ENCODE measurements around the gene SPPL2A. TPM values are rescaled to one million over a fixed set of nuclear protein-coding genes. Genes with fewer than 3 reads are reported as not detected.
"Not testable (repeated sequence)": the region's sequence is repeated elsewhere in the genome, so short reads cannot be mapped to it uniquely, and the experiment has no call there.

SPPL2A gene
- total and polyA plus RNA-seq, 2 experiments from 2014 or later: 37.3 to 198 TPM

DNA sequence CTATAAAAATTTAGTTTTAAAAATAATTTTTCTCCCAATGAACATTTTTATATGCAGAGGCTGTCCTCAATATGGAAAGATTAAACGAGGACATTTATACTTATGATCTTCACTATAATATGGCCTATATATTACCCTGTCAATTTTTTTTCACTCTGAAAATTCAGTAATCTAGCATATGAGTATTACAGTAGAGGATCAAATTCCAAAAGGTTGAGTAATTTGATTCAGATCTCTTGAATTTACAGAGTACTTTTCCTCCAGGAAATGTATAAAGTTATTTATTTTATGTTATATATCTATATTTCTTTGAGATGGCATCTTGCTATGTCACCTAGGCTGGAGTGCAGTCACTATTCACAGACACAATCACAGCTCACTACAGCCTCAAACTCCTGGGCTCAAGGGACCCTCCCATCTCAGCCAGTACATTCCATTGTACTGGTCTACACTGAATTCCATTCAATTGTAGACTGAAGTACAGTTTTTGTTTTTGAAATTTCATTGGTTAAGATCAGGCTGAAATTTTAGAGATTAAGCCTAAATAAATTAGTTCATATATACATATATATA lies 62.7 kb downstream of the SPPL2A start:
- DNase-seq (ENCODE audit: low read depth in 1 of 2, low spot score in 1 of 2): no peak
- no peak overlapping the region for H3K27ac ChIP-seq

DNA sequence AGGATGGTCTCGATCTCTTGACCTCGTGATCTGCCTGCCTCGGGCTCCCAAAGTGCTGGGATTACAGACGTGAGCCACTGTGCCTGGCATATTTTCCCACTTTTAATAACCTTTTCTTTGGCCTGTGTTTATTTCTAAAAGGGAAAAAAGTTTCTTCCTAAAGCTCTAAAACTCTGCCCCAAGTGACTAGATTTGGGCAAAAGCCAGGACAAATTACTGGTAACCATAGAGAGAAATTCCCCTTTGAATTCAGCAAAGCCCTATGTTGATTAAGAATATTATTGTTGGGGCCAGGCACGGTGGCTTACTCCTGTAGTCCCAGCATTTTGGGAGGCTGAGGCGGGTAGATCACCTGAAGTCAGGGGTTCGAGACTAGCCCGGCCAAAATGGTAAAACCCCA lies 67.4 kb downstream of the SPPL2A start:
- Histone ChIP-seq H3K4me1 (ENCODE audit: low read depth) (no peaks in the 10 kb centered on the region), H3K27me3 (no peaks in the 10 kb centered on the region), H3K27ac (no peak overlapping the region), H3K9me3 (ENCODE audit: low read depth) (no peaks in the 10 kb centered on the region), H3K4me3 (no peak overlapping the region), H3K36me3 (no peaks in the 10 kb centered on the region)
- TF ChIP-seq, protein P1, sequence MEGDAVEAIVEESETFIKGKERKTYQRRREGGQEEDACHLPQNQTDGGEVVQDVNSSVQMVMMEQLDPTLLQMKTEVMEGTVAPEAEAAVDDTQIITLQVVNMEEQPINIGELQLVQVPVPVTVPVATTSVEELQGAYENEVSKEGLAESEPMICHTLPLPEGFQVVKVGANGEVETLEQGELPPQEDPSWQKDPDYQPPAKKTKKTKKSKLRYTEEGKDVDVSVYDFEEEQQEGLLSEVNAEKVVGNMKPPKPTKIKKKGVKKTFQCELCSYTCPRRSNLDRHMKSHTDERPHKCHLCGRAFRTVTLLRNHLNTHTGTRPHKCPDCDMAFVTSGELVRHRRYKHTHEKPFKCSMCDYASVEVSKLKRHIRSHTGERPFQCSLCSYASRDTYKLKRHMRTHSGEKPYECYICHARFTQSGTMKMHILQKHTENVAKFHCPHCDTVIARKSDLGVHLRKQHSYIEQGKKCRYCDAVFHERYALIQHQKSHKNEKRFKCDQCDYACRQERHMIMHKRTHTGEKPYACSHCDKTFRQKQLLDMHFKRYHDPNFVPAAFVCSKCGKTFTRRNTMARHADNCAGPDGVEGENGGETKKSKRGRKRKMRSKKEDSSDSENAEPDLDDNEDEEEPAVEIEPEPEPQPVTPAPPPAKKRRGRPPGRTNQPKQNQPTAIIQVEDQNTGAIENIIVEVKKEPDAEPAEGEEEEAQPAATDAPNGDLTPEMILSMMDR (IDR thresholded peaks at IDR 0.05; ENCODE audit: low read depth, low read length): no peak
- no peak for DNase-seq (ENCODE audit: low read depth in 1 of 2, low spot score in 1 of 2)

More for the DNA sequence above, 62.7 kb downstream of the SPPL2A start:
- Histone ChIP-seq H3K4me3 (no peak overlapping the region), H3K27me3 (no peaks in the 10 kb centered on the region), H3K9me3 (ENCODE audit: low read depth) (no peaks in the 10 kb centered on the region), H3K36me3 (peaks cover 8% of the 10 kb centered on the region), H3K4me1 (ENCODE audit: low read depth) (no peaks in the 10 kb centered on the region)
- TF ChIP-seq, protein P1 (IDR thresholded peaks at IDR 0.05; ENCODE audit: low read depth, low read length): no peak

DNA sequence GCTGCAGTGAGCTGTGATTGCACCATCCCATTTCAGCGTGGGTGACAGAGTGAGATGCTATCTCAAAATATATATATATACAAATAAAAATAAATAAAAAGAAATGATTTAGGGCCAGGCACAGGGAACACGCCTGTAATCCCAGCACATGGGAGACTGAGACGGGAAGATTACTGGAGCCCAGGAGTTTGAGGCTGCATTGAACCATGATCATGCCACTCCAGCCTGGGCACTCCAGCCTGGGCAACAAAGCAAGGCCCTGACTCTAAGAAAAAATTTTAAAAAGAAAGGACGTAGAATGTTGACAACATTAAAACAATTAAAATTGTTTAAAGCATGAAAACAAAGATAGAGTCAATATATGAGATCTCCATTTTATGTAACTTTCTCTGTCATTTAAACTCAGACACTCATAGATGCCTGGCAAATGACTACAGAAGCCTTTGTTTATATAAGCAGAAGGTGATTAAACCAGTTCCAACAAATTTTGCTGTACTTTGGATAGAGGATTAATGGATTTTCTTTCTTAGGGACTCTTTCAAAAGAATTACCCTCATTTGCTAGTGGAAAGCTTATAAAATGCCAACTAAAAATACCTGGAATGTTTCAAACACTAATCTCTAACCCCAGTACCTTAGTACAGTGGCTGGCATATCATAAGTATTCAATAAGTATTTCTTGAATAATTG lies 68.3 kb downstream of the SPPL2A start:
- H3K27me3 ChIP-seq: no peaks in the 10 kb centered on the region
- DNase-seq (ENCODE audit: low read depth in 1 of 2, low spot score in 1 of 2): no peak
- H3K36me3 ChIP-seq: no peaks in the 10 kb centered on the region
- TF ChIP-seq, protein P1 (IDR thresholded peaks at IDR 0.05; ENCODE audit: low read depth, low read length): no peak
- no peaks in the 10 kb centered on the region for H3K9me3 ChIP-seq (ENCODE audit: low read depth)
- no peak overlapping the region for H3K4me3 ChIP-seq
- no peak overlapping the region for H3K27ac ChIP-seq
- no peaks in the 10 kb centered on the region for H3K4me1 ChIP-seq (ENCODE audit: low read depth)

DNA sequence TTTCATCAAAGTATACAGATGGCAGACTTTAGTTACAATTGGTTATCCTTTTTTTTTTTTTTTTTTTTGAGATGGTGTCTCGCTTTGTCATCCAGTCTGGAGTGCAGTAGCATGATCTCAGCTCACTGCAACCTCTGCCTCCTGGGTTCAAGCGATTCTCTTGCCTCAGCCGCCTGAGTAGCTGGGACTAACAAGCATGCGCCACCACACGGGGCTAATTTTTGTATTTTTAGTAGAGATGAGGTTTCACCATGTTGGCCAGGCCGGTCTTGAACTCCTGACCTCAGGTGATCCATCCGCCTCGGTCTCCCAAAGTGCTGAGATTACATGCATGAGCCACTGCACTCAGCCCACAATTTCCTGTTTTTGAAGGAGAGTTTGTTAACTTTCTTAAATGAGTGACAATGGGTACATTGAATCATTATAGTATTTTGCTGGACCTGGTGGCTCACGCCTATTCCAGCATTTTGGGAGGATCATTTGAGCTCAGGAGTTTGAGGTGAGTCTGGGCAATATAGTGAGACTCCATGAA lies 70.8 kb downstream of the SPPL2A start:
- not testable (repeated sequence) for H3K27me3 ChIP-seq; H3K4me3 ChIP-seq; H3K9me3 ChIP-seq (ENCODE audit: low read depth); H3K4me1 ChIP-seq (ENCODE audit: low read depth); DNase-seq (ENCODE audit: low read depth in 1 of 2, low spot score in 1 of 2); H3K36me3 ChIP-seq; H3K27ac ChIP-seq

DNA sequence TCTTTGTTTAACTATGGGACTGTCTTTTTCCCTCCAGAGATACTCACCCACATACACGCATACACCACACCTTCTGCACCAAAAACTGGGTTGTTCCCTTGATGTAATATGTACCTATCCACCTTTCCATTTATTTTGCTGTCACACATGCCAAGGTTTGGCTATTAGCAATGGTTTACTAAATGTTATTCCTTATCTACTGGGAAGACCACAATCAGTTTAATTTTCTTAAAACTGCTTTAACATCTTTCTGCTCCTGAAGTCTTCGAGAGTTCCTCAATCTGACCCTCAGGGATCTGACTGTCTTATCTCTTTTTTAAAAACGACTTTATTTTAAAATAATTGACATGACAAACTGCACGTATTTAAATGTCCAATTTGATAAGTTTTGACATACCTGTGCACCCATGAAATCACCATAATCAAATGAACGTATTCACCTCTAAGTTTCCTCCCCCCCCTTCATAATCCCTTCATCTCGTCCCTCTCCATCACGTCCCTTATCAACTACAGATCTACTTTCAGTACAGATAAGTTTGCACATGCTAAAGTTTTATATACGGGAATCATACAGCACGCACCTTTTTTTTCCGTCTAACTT lies 78.1 kb downstream of the SPPL2A start:
- H3K4me1 ChIP-seq (ENCODE audit: low read depth): peaks cover 5% of the 10 kb centered on the region
- peak overlapping the region; percentile 64 for H3K4me3 ChIP-seq
- no peaks in the 10 kb centered on the region for H3K9me3 ChIP-seq (ENCODE audit: low read depth)
- TF ChIP-seq, protein P1 (IDR thresholded peaks at IDR 0.05; ENCODE audit: low read depth, low read length): no peak
- DNase-seq (ENCODE audit: low read depth in 1 of 2, low spot score in 1 of 2): no peak
- H3K27ac ChIP-seq: peak overlapping the region; percentile 94
- H3K36me3 ChIP-seq: no peaks in the 10 kb centered on the region
- no peaks in the 10 kb centered on the region for H3K27me3 ChIP-seq

Data from cardiac muscle cell (in vitro differentiated cells and primary cell).